GM06990 (cell line): ENCODE data around the gene SNX12.
A peak's percentile ranks its signal among the peaks of the same experiment; 100 is the strongest.

Source experiments
- DNase-seq: peaks from one replicate; pipeline ENCODE4 v3.0.0-alpha.2; 2011; ENCODE audit not compliant: insufficient read length; ENCODE audit errors: extremely low read depth
- H3K27me3 ChIP-seq: replicated peaks from 2 replicates; pipeline ENCODE4 v1.6.0; 2011; ENCODE audit warnings: low read length; ENCODE audit not compliant: control insufficient read depth, insufficient read depth
- H3K36me3 ChIP-seq: 2 replicates; pipeline ENCODE4 v1.5.1; 2011; ENCODE audit warnings: low read length; ENCODE audit not compliant: control insufficient read depth, insufficient read depth
- H3K4me3 ChIP-seq: replicated peaks from 2 replicates; pipeline ENCODE4 v1.5.1; 2011; ENCODE audit warnings: low read depth, mild to moderate bottlenecking, control low read depth, low read length
- TF ChIP-seq, protein P1 (sequence below): IDR thresholded peaks from 2 replicates; pipeline ENCODE4 v1.5.1; 2011; ENCODE audit warnings: low read length, control low read depth, mild to moderate bottlenecking, inconsistent platforms; ENCODE audit not compliant: insufficient read depth, poor library complexity, severe bottlenecking

The SNX12 gene

DNA sequence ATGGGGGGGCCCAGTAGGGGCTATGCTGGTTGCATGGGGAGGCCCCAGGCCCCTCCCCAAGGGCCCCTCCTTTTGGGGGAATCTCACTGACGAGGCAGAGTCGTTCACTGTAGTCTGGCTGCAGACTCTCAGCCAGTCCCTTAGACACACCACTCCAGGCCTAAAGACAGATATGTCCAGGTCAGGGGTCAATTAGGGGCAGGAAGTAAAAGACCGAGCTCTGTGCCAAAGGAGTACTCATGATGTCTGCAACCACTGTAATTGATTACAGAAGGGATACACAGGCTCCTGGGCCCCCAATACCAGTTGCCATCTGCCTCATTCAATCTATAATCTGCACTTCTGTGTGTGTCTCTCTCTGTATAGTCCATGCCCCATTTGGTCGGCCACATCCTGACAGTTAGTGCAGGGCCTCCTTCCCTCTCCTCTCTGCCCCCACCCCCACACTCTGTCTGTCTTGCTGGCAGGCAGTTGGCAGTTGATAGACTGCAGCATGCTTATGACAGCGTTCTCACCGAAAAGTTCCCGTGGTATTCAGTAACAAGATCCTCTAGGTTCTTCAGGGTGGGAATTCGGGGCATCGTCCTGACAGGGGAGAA is 39.7 kb upstream of the SNX12 start:
- Histone ChIP-seq H3K36me3 (peaks cover 12% of the 10 kb centered on the region), H3K27me3 (no peaks in the 10 kb centered on the region), H3K4me3 (no peak overlapping the region; the same call in 1 of the 2 replicates)
- TF ChIP-seq, protein P1, sequence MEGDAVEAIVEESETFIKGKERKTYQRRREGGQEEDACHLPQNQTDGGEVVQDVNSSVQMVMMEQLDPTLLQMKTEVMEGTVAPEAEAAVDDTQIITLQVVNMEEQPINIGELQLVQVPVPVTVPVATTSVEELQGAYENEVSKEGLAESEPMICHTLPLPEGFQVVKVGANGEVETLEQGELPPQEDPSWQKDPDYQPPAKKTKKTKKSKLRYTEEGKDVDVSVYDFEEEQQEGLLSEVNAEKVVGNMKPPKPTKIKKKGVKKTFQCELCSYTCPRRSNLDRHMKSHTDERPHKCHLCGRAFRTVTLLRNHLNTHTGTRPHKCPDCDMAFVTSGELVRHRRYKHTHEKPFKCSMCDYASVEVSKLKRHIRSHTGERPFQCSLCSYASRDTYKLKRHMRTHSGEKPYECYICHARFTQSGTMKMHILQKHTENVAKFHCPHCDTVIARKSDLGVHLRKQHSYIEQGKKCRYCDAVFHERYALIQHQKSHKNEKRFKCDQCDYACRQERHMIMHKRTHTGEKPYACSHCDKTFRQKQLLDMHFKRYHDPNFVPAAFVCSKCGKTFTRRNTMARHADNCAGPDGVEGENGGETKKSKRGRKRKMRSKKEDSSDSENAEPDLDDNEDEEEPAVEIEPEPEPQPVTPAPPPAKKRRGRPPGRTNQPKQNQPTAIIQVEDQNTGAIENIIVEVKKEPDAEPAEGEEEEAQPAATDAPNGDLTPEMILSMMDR, result no peak
- DNase-seq, result no peak

DNA sequence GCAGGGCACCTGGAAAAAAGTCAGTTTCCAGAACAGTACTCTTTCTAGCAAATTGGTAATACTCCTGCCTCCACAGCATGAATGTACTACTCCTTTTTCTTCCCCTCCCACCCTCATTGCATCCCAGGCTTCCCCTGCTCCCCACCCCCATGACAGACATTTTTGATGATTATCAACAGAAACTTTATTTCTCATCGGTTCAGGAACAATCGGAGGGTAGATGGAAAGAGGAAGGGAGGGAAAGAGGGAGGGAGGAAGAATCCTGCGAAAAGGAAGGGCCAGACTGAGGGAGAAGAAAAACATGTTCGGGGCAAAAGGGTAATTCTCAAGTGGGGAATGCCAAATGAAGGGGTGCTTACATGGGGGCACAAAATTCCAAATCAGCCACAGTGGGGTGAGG is 39.1 kb upstream of the SNX12 start:
- H3K4me3 ChIP-seq, result no peak overlapping the region
- DNase-seq, result no peak
- TF ChIP-seq, protein P1, result no peak
- H3K27me3 ChIP-seq, result no peaks in the 10 kb centered on the region
- peaks cover 12% of the 10 kb centered on the region for H3K36me3 ChIP-seq

- DNase-seq, result no peak
- Histone ChIP-seq H3K36me3 (peaks cover 12% of the 10 kb centered on the region), H3K4me3 (no peak within 1 kb of the TSS), H3K27me3 (no peaks in the 10 kb centered on the region)
- TF ChIP-seq, protein P1, result no peak
These were observed 38.3 kb upstream of the SNX12 start, which contains the start of gene CXorf65 for GRCh38 chrX:71106427-71106826. Gene CXorf65, minus strand, starts transcription at chrX:71106740. Its CDS starts 184 bp downstream, at chrX:71106556.

GRCh38 chrX:71105628-71106027 is 37.5 kb upstream of the SNX12 start:
- TF ChIP-seq, protein P1, result no peak
- no peaks in the 10 kb centered on the region for H3K27me3 ChIP-seq
- peaks cover 12% of the 10 kb centered on the region for H3K36me3 ChIP-seq
- H3K4me3 ChIP-seq, result no peak overlapping the region
- no peak for DNase-seq

- DNase-seq, result peak; percentile 57
- TF ChIP-seq, protein P1, result no peak
- H3K27me3 ChIP-seq, result no peaks in the 10 kb centered on the region; the same call in 1 of the 2 replicates
- peaks cover 4% of the 10 kb centered on the region for H3K36me3 ChIP-seq
- no peak overlapping the region for H3K4me3 ChIP-seq
These were observed 35.2 kb upstream of the SNX12 start for GRCh38 chrX:71103110-71103983.
